PC-3 (cell line): ENCODE measurements around the gene MREG.

Experiments used
- CTCF ChIP-seq: fragments of 300-600 bp; sonication (generic); conservative IDR thresholded peaks from 2 replicates; pipeline ENCODE4 v1.5.1; 2017; ENCODE audit warnings: antibody characterized with exemption, low read depth, mild to moderate bottlenecking, low read length
- EZH2 ChIP-seq: fragments of 300-600 bp; sonication (generic); IDR thresholded peaks from one replicate; pipeline ENCODE4 v1.6.1; 2017; ENCODE audit warnings: antibody characterized with exemption, mild to moderate bottlenecking, low read length; ENCODE audit not compliant: unreplicated experiment
- EZH2phosphoT487 ChIP-seq: fragments of 300-600 bp; sonication (generic); IDR thresholded peaks from 2 replicates; pipeline ENCODE4 v1.6.1; 2018; ENCODE audit warnings: mild to moderate bottlenecking, antibody characterized with exemption, low read length, borderline replicate concordance

- TF ChIP-seq CTCF, result no peak
- TF ChIP-seq EZH2, result no peak
- no peak for TF ChIP-seq EZH2phosphoT487
These were observed 107.7 kb downstream of the MREG start for GRCh38 chr2:215905691-215906090.
